ENCODE data around the gene DENND10. TPM values are rescaled to one million over a fixed set of nuclear protein-coding genes. Genes with fewer than 3 reads are reported as not detected.
"Not testable (repeated sequence)": the region's sequence is repeated elsewhere in the genome, so short reads cannot be mapped to it uniquely, and the experiment has no call there.

The DENND10 gene
- total RNA-seq, 2 donors from 2014 or later, result 22.6 to 23.6 TPM

DNA sequence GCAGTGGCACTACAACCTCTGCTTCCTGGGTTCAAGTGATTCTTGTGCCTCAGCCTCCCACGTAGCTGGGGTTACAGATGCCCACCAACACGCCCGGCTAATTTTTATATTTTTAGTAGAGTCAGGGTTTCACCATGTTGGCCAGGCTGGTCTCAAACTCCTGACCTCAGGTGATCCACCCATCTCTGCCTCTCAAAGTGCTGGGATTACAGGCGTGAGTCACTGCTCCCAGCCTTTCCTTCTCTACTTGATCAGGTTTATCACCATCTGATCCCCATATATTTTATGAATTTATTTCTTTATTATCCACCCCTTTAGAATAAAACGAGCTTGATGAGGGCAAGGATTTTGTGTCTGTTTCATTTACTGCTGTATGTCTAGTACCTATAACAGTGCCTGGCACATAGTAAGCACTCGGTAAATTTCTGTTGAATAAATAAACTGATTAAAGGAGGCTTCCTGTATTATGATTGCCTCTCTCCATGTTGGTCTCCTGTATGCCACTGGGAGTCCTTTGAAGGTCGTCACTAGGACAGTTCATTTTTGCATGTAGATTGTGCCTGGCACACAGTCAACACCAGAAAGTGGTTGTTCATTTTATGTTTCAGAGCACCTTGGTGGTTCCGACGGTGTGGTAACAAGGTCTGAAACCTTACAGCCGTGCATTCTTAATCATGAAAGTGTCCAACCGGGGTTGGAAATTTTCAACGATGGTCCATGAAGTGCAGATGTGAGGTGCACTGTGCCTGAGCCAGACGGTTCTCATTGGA, 13.7 kb upstream of the DENND10 start:
- ATAC-seq (ENCODE audit: insufficient number of reproducible peaks, low FRiP score, low read depth), result no peak
- Histone ChIP-seq H3K36me3 (no peaks in the 10 kb centered on the region), H3K4me3 (no peak overlapping the region), H3K4me1 (ENCODE audit: control insufficient read depth in 1 of 2, low read depth in 2 of 2) (no peaks in the 10 kb centered on the region), H3K27ac (no peak overlapping the region), H3K9me3 (no peaks in the 10 kb centered on the region), H3K27me3 (replicated peaks; ENCODE audit: insufficient read depth) (no peaks in the 10 kb centered on the region)
- TF ChIP-seq CTCF (IDR thresholded peaks at IDR 0.05), result no peak
- DNase-seq (ENCODE audit: low spot score), result no peak

DNA sequence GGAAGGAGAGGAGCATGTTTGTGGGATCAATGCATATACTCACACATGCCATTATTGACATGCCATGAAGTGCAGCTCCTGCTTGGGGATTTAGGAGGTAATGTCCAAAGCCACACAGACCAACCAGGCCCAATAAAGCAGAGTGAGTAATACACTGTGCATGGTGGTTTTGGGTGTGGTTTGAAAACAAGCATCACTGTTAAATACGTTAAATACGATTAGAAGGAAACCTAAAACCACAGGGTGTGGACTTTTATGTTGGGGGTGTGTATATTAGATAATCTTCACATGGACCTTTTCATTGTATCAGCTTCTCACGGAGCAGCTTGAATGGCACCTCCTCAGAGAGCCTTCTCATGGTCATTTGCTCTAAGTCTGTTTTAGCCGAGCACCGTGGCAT, 12.9 kb upstream of the DENND10 start:
- no peak overlapping the region for H3K27ac ChIP-seq
- H3K27me3 ChIP-seq (replicated peaks; ENCODE audit: insufficient read depth), result no peaks in the 10 kb centered on the region
- H3K4me1 ChIP-seq (ENCODE audit: control insufficient read depth in 1 of 2, low read depth in 2 of 2), result no peaks in the 10 kb centered on the region
- ATAC-seq (ENCODE audit: insufficient number of reproducible peaks, low FRiP score, low read depth), result no peak
- no peak overlapping the region for H3K4me3 ChIP-seq
- no peak for DNase-seq (ENCODE audit: low spot score)
- no peaks in the 10 kb centered on the region for H3K36me3 ChIP-seq
- TF ChIP-seq CTCF (IDR thresholded peaks at IDR 0.05), result no peak
- no peaks in the 10 kb centered on the region for H3K9me3 ChIP-seq

DNA sequence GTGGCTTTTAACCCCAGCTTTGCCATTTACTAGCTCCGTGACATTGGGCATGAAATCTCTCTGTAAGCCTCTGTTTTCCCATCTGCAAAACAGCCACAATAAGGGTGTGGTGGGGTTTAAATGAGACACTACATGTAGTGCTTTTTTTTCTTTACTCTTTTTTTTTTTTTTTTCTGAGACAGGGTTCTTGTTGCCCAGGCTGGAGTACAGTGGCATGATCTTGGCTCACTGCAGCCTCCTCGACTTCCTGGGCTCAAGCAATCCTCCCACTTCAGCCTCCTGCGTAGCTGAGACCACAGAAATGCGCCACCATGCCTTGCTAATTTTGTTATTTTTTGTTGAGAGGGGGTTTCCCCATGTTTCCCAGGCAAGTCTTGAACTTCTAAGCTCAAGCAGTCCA, 8.3 kb upstream of the DENND10 start:
- Histone ChIP-seq H3K27me3 (replicated peaks; ENCODE audit: insufficient read depth) (no peaks in the 10 kb centered on the region), H3K4me1 (ENCODE audit: control insufficient read depth in 1 of 2, low read depth in 2 of 2) (no peaks in the 10 kb centered on the region), H3K27ac (no peak overlapping the region), H3K9me3 (no peaks in the 10 kb centered on the region), H3K36me3 (no peaks in the 10 kb centered on the region), H3K4me3 (no peak overlapping the region)
- DNase-seq (ENCODE audit: low spot score) (no peak), ATAC-seq (ENCODE audit: insufficient number of reproducible peaks, low FRiP score, low read depth) (no peak)
- TF ChIP-seq CTCF (IDR thresholded peaks at IDR 0.05), result no peak

- H3K36me3 ChIP-seq; ATAC-seq (ENCODE audit: insufficient number of reproducible peaks, low FRiP score, low read depth); H3K4me1 ChIP-seq (ENCODE audit: control insufficient read depth in 1 of 2, low read depth in 2 of 2); H3K9me3 ChIP-seq; H3K27me3 ChIP-seq (replicated peaks; ENCODE audit: insufficient read depth); H3K27ac ChIP-seq; H3K4me3 ChIP-seq; DNase-seq (ENCODE audit: low spot score): not testable (repeated sequence)
These were observed 7.1 kb upstream of the DENND10 start for GRCh38 chr10:119096641-119097415.

- no peaks in the 10 kb centered on the region for H3K4me1 ChIP-seq (ENCODE audit: control insufficient read depth in 1 of 2, low read depth in 2 of 2)
- H3K27ac ChIP-seq, result no peak overlapping the region
- H3K36me3 ChIP-seq, result no peaks in the 10 kb centered on the region
- H3K9me3 ChIP-seq, result no peaks in the 10 kb centered on the region
- no peaks in the 10 kb centered on the region for H3K27me3 ChIP-seq (replicated peaks; ENCODE audit: insufficient read depth)
- ATAC-seq (ENCODE audit: insufficient number of reproducible peaks, low FRiP score, low read depth) (no peak), DNase-seq (ENCODE audit: low spot score) (no peak)
- no peak for TF ChIP-seq CTCF (IDR thresholded peaks at IDR 0.05)
- H3K4me3 ChIP-seq, result no peak overlapping the region
These were observed 5.3 kb upstream of the DENND10 start for GRCh38 chr10:119098576-119098975.

Measured in thoracic aorta (tissue), 2 donors.